ENCODE measurements around the gene PKP3. TPM values are rescaled to one million over a fixed set of nuclear protein-coding genes. Genes with fewer than 3 reads are reported as not detected.
"Not testable (repeated sequence)": the region's sequence is repeated elsewhere in the genome, so short reads cannot be mapped to it uniquely, and the experiment has no call there.

PKP3 gene
- total RNA-seq, 2 donors from 2014 or later: 2.0 to 5.9 TPM

- Histone ChIP-seq H3K4me3 (no peak overlapping the region), H3K9me3 (no peaks in the 10 kb centered on the region), H3K4me1 (ENCODE audit: control insufficient read depth in 1 of 2, low read depth in 2 of 2) (no peaks in the 10 kb centered on the region), H3K36me3 (no peaks in the 10 kb centered on the region), H3K27ac (no peak overlapping the region), H3K27me3 (replicated peaks; ENCODE audit: insufficient read depth) (no peaks in the 10 kb centered on the region)
- TF ChIP-seq CTCF (IDR thresholded peaks at IDR 0.05): no peak
- no peak for DNase-seq (ENCODE audit: low spot score)
- no peak for ATAC-seq (ENCODE audit: insufficient number of reproducible peaks, low FRiP score, low read depth)
These were observed 39.1 kb downstream of the PKP3 start for GRCh38 chr11:433111-433510.

- H3K27me3 ChIP-seq (replicated peaks; ENCODE audit: insufficient read depth): no peaks in the 10 kb centered on the region
- no peaks in the 10 kb centered on the region for H3K9me3 ChIP-seq
- TF ChIP-seq CTCF (IDR thresholded peaks at IDR 0.05): no peak
- no peaks in the 10 kb centered on the region for H3K4me1 ChIP-seq (ENCODE audit: control insufficient read depth in 1 of 2, low read depth in 2 of 2)
- DNase-seq (ENCODE audit: low spot score) (no peak), ATAC-seq (ENCODE audit: insufficient number of reproducible peaks, low FRiP score, low read depth) (no peak)
- H3K27ac ChIP-seq: no peak overlapping the region
- H3K4me3 ChIP-seq: no peak overlapping the region
- no peaks in the 10 kb centered on the region for H3K36me3 ChIP-seq
These were observed 39.6 kb downstream of the PKP3 start for GRCh38 chr11:433641-434040.

GRCh38 chr11:434496-434895 is 40.5 kb downstream of the PKP3 start:
- H3K36me3 ChIP-seq: no peaks in the 10 kb centered on the region
- TF ChIP-seq CTCF (IDR thresholded peaks at IDR 0.05): no peak
- no peak for DNase-seq (ENCODE audit: low spot score)
- H3K4me1 ChIP-seq (ENCODE audit: control insufficient read depth in 1 of 2, low read depth in 2 of 2): no peaks in the 10 kb centered on the region
- H3K4me3 ChIP-seq: no peak overlapping the region
- H3K27me3 ChIP-seq (replicated peaks; ENCODE audit: insufficient read depth): no peaks in the 10 kb centered on the region
- H3K9me3 ChIP-seq: no peaks in the 10 kb centered on the region
- ATAC-seq (ENCODE audit: insufficient number of reproducible peaks, low FRiP score, low read depth): no peak
- no peak overlapping the region for H3K27ac ChIP-seq

GRCh38 chr11:434999-435740 is 41.2 kb downstream of the PKP3 start:
- not testable (repeated sequence) for ATAC-seq (ENCODE audit: insufficient number of reproducible peaks, low FRiP score, low read depth); H3K4me1 ChIP-seq (ENCODE audit: control insufficient read depth in 1 of 2, low read depth in 2 of 2); DNase-seq (ENCODE audit: low spot score); H3K4me3 ChIP-seq; H3K27me3 ChIP-seq (replicated peaks; ENCODE audit: insufficient read depth); H3K36me3 ChIP-seq; H3K9me3 ChIP-seq; H3K27ac ChIP-seq

- Histone ChIP-seq H3K4me3 (no peak overlapping the region), H3K4me1 (ENCODE audit: control insufficient read depth in 1 of 2, low read depth in 2 of 2) (no peaks in the 10 kb centered on the region), H3K9me3 (no peaks in the 10 kb centered on the region), H3K27ac (no peak overlapping the region), H3K36me3 (no peaks in the 10 kb centered on the region), H3K27me3 (replicated peaks; ENCODE audit: insufficient read depth) (no peaks in the 10 kb centered on the region)
- no peak for DNase-seq (ENCODE audit: low spot score)
- no peak for TF ChIP-seq CTCF (IDR thresholded peaks at IDR 0.05)
- no peak for ATAC-seq (ENCODE audit: insufficient number of reproducible peaks, low FRiP score, low read depth)
These were observed 43.3 kb downstream of the PKP3 start for GRCh38 chr11:437228-437870.

Data from thoracic aorta (tissue), 2 donors.